ENCODE measurements around the gene CEACAM3. TPM values are rescaled to one million over a fixed set of nuclear protein-coding genes. Genes with fewer than 3 reads are reported as not detected.

CEACAM3 gene
- total RNA-seq, 6 donors from 2014 or later: 1.4 to 6.0 (median 2.7) TPM; not detected in 1

- TF ChIP-seq POLR2AphosphoS5 (IDR thresholded peaks at IDR 0.05) (peak; percentile 87 to 88), EP300 (IDR thresholded peaks at IDR 0.05) (peak in 1 of 4 donors; percentile 50), POLR2A (IDR thresholded peaks at IDR 0.05) (peak in 3 of 4 donors; percentile 37 to 92 (median 87)), CTCF (IDR thresholded peaks at IDR 0.05) (peak; percentile 59 to 97 (median 94))
- H3K4me3 ChIP-seq: peak within 1 kb of the TSS; percentile 77 to 97 (median 81)
- ATAC-seq (ENCODE audit: low FRiP score in 2 of 2) (peak; percentile 97), DNase-seq (peak; percentile 96 to 97)
- H3K27me3 ChIP-seq: no peaks in the 10 kb centered on the region
- peaks cover 31 to 43% (median 34%) of the 10 kb centered on the region in 4 donors for H3K4me1 ChIP-seq
- 0 to 1% methylated on average over 37 to 61 of the region's 76 CpGs for WGBS, 2 donors
- H3K9me3 ChIP-seq: no peaks in the 10 kb centered on the region
- peak within 1 kb of the TSS; percentile 89 to 98 (median 92) for H3K27ac ChIP-seq
- H3K36me3 ChIP-seq: peaks cover 10 to 38% (median 30%) of the 10 kb centered on the region in 4 donors
Observed at GRCh38 chr19:41859618-41860418, 63.4 kb downstream of the CEACAM3 start, which contains the start of gene RPS19. TSS of gene RPS19 (plus strand) at chr19:41860255. CDS start at chr19:41860775, 520 bp downstream.

GRCh38 chr19:41860419-41861115 is 64.2 kb downstream of the CEACAM3 start:
- ATAC-seq (ENCODE audit: low FRiP score in 2 of 2): no peak
- Histone ChIP-seq H3K36me3 (peaks cover 12 to 46% (median 37%) of the 10 kb centered on the region in 4 donors), H3K4me1 (peaks cover 31 to 43% (median 34%) of the 10 kb centered on the region in 4 donors), H3K27me3 (no peaks in the 10 kb centered on the region), H3K27ac (peak overlapping the region; percentile 89 to 98 (median 92)), H3K9me3 (no peaks in the 10 kb centered on the region), H3K4me3 (peak overlapping the region; percentile 77 to 97 (median 81))
- WGBS, 2 donors: 3 to 5% methylated on average over 9 to 29 of the region's 45 CpGs
- TF ChIP-seq EP300 (IDR thresholded peaks at IDR 0.05) (no peak), POLR2A (IDR thresholded peaks at IDR 0.05) (no peak), CTCF (IDR thresholded peaks at IDR 0.05) (no peak), POLR2AphosphoS5 (IDR thresholded peaks at IDR 0.05) (no peak)
- no peak for DNase-seq

Other genes starting within 250 kb of the CEACAM3 start
- 10 to 100 TPM in 4 of 6 donors, 1 to 10 TPM in 2; 2.3 to 22.4 (median 16.3) TPM for gene CEACAM21, start 220.4 kb upstream of the CEACAM3 start, total RNA-seq
- 1 to 10 TPM; 1.7 to 8.6 (median 5.0) TPM for gene CEACAM4, start 169.5 kb upstream of the CEACAM3 start, total RNA-seq
- under 1 TPM in 3 of 6 donors, not detected in 3; 0.23 to 0.30 (median 0.27) TPM for gene CEACAM7, start 108.3 kb upstream of the CEACAM3 start, total RNA-seq
- gene CEACAM5, start 88.0 kb upstream of the CEACAM3 start, total RNA-seq: 10 to 100 TPM in 4 of 6 donors, 1 to 10 TPM in 2; 5.5 to 55.2 (median 23.8) TPM
- 100 to 1,000 TPM; 140 to 651 (median 539) TPM for gene CEACAM6, start 41.1 kb upstream of the CEACAM3 start, total RNA-seq
- gene LYPD4, start 48.1 kb downstream of the CEACAM3 start, total RNA-seq: not detected
- not detected for gene DMRTC2, start 48.5 kb downstream of the CEACAM3 start, total RNA-seq
- 1,000 to 10,000 TPM in 5 of 6 donors, 100 to 1,000 TPM in 1; 677 to 2,013 (median 1,382) TPM for gene RPS19, start 63.7 kb downstream of the CEACAM3 start, total RNA-seq
- 1 to 10 TPM in 4 of 6 donors, under 1 TPM in 1, not detected in 1; 0.76 to 4.7 (median 4.1) TPM for gene CD79A, start 80.7 kb downstream of the CEACAM3 start, total RNA-seq
- 100 to 1,000 TPM; 115 to 731 (median 233) TPM for gene ARHGEF1, start 86.6 kb downstream of the CEACAM3 start, total RNA-seq
- 1 to 10 TPM in 2 of 6 donors, under 1 TPM in 3, not detected in 1; 0.20 to 6.3 (median 0.49) TPM for gene ERFL, start 131.9 kb downstream of the CEACAM3 start, total RNA-seq
- 100 to 1,000 TPM in 5 of 6 donors, 10 to 100 TPM in 1; 59.7 to 222 (median 163) TPM for gene RABAC1, start 162.7 kb downstream of the CEACAM3 start, total RNA-seq
- gene ATP1A3, start 197.6 kb downstream of the CEACAM3 start, total RNA-seq: under 1 TPM in 4 of 6 donors, not detected in 2; under 0.01 to 0.51 (median 0.15) TPM